B cell (primary cell): Measurements from ENCODE around the gene GINS2. TPM values are rescaled to one million over a fixed set of nuclear protein-coding genes. Genes with fewer than 3 reads are reported as not detected.

Source experiments
- ATAC-seq: fragments of 200-7000 bp; cut with Tn5 transposase; one replicate; pipeline ENCODE4 v1.10.0; 2021; ENCODE audit warnings: low read depth, mild to moderate bottlenecking, moderate number of reproducible peaks, moderate library complexity
- CTCF ChIA-PET: fragments of 350-600 bp; sonication (Branson Sonifier 250); formaldehyde crosslinking; loops from one replicate; lab custom pipeline; 2021; ENCODE audit warnings: antibody characterized with exemption, inconsistent platforms; lab: Charles Lee
- POLR2A ChIA-PET: fragments of 350-600 bp; sonication (Branson Sonifier 250); formaldehyde crosslinking; loops from one replicate; lab custom pipeline; 2021; ENCODE audit warnings: antibody characterized with exemption; lab: Charles Lee
- DNase-seq: peaks from one replicate; pipeline ENCODE4 v3.0.0; 2013
- H2AFZ ChIP-seq: 2 replicates; pipeline ENCODE4 v1.6.1; 2012; ENCODE audit warnings: mild to moderate bottlenecking, low read depth, low read length; ENCODE audit not compliant: insufficient read depth, poor library complexity, severe bottlenecking
- H3K27ac ChIP-seq, 2 donors: 1 replicate in 1 of 2; 2 replicates in 1 of 2; pipeline ENCODE4 v1.5.1; 2012 to 2013; ENCODE audit warnings: low read length in 2 of 2, mild to moderate bottlenecking in 2 of 2, moderate library complexity in 1 of 2
- H3K27me3 ChIP-seq, 4 experiments: fragments of 200-600 bp in 1 of 4; sonication (generic) in 1 of 4; replicated peaks in 1 of 4; 1 replicate in 2 of 4; 2 replicates in 2 of 4; pipeline versions ENCODE4 v1.6.1 to v1.7.0; 2013 to 2016; ENCODE audit warnings: low read length in 3 of 4, mild to moderate bottlenecking in 2 of 4, mixed read lengths in 1 of 4, moderate library complexity in 1 of 4; ENCODE audit not compliant: insufficient read depth in 4 of 4, control insufficient read depth in 3 of 4; ENCODE audit errors: control extremely low read depth in 1 of 4
- H3K36me3 ChIP-seq, 2 experiments: replicated peaks in 1 of 2; 1 replicate in 1 of 2; 2 replicates in 1 of 2; pipeline versions ENCODE4 v1.6.1 to v1.7.1; 2013; ENCODE audit warnings: low read length in 1 of 2; ENCODE audit not compliant: insufficient read depth in 2 of 2, control insufficient read depth in 1 of 2; ENCODE audit errors: control extremely low read depth in 1 of 2, extremely low read depth in 1 of 2
- H3K4me1 ChIP-seq, 2 donors: fragments of 200-600 bp in 1 of 2; sonication (generic) in 1 of 2; 1 replicate in 1 of 2; 2 replicates in 1 of 2; pipeline versions ENCODE4 v1.5.1 to v1.6.1; 2013 to 2017; ENCODE audit warnings: low read length in 2 of 2; ENCODE audit not compliant: control insufficient read depth in 2 of 2, insufficient read depth in 2 of 2
- H3K4me2 ChIP-seq: replicated peaks from 2 replicates; pipeline ENCODE3; 2012; ENCODE audit warnings: mild to moderate bottlenecking, low read depth, low read length; ENCODE audit not compliant: poor library complexity, severe bottlenecking
- H3K4me3 ChIP-seq, 5 experiments: fragments of 200-600 bp in 1 of 5; sonication (generic) in 1 of 5; 1 replicate in 3 of 5; 2 replicates in 2 of 5; pipeline versions ENCODE4 v1.5.1 to v1.7.0; 2011 to 2016; ENCODE audit warnings: low read length in 4 of 5, mild to moderate bottlenecking in 4 of 5, low read depth in 2 of 5, control low read depth in 1 of 5, moderate library complexity in 1 of 5; ENCODE audit not compliant: insufficient read depth in 1 of 5; ENCODE audit errors: control extremely low read depth in 1 of 5, extremely low read depth in 1 of 5
- H3K79me2 ChIP-seq: fragments of 200-600 bp; sonication (generic); one replicate; pipeline ENCODE4 v1.6.0; 2016; ENCODE audit warnings: low read length; ENCODE audit not compliant: control insufficient read depth, insufficient read depth
- H3K9ac ChIP-seq: fragments of 200-600 bp; sonication (generic); 2 replicates; pipeline ENCODE4 v1.6.1; 2017; ENCODE audit warnings: mild to moderate bottlenecking, low read length, moderate library complexity
- H3K9me3 ChIP-seq, 3 donors: one replicate each; pipeline versions ENCODE4 v1.6.1 to v1.7.1; 2013; ENCODE audit warnings: low read length in 2 of 3; ENCODE audit not compliant: control insufficient read depth in 2 of 3, insufficient read depth in 1 of 3; ENCODE audit errors: control extremely low read depth in 1 of 3
- H4K20me1 ChIP-seq: 2 replicates; pipeline ENCODE4 v1.6.0; 2012; ENCODE audit warnings: mild to moderate bottlenecking, low read length; ENCODE audit not compliant: insufficient read depth, control insufficient read depth, poor library complexity, severe bottlenecking
- H3K27ac Mint-ChIP-seq: one replicate; pipeline ENCODE4 v1.8.0; 2021; ENCODE audit warnings: mixed read lengths
- H3K27me3 Mint-ChIP-seq: one replicate; pipeline ENCODE4 v1.8.0; 2021; ENCODE audit warnings: mixed read lengths
- H3K4me1 Mint-ChIP-seq: one replicate; pipeline ENCODE4 v1.8.0; 2021; ENCODE audit warnings: mixed read lengths
- H3K4me3 Mint-ChIP-seq: one replicate; pipeline ENCODE4 v1.8.0; 2021; ENCODE audit warnings: mixed read lengths
- H3K9me3 Mint-ChIP-seq: one replicate; pipeline ENCODE4 v1.8.0; 2022; ENCODE audit warnings: mixed read lengths; ENCODE audit not compliant: insufficient read depth
- EZH2 ChIP-seq: IDR thresholded peaks from 2 replicates; pipeline ENCODE4 v1.6.1; 2012; ENCODE audit warnings: borderline replicate concordance, low read depth, mild to moderate bottlenecking, moderate library complexity, low read length; ENCODE audit not compliant: insufficient read depth, poor library complexity, severe bottlenecking
- WGBS: methylation state at CpG from one replicate; pipeline ENCODE4 v1.1.5; 2013; ENCODE audit warnings: missing lambda C conversion rate; ENCODE audit not compliant: insufficient coverage; 5-methylcytosine and 5-hydroxymethylcytosine counted together
- intact Hi-C: fragments of 100-400 bp; cut with micrococcal nuclease; formaldehyde crosslinking; loops from one replicate; pipeline ENCODE4 v1.10.0; 2022
- polyA plus RNA-seq: library from polyadenylated mRNA; depleted of rRNA; stranded (reverse); fragments of >200 nt; gene quantifications from 2 replicates; pipeline ENCODE4 v1.2.3, GENCODE V29; 2012
- total RNA-seq, 2 donors: library from RNA; stranded (reverse); fragments of 120-200 nt in 1 of 2; gene quantifications; 1 replicate in 1 of 2; 2 replicates in 1 of 2; pipeline versions ENCODE4 v1.2.3 to v1.2.4, GENCODE V29; 2013 to 2022
- TF ChIP-seq, protein P1 (sequence below): fragments of 200-600 bp; IDR thresholded peaks from one replicate; pipeline ENCODE4 v1.8.0; 2022; ENCODE audit warnings: antibody characterized with exemption, mild to moderate bottlenecking

Gene GINS2
- total and polyA plus RNA-seq, 2 donors (not counting 1 experiment from before 2014, with no cell fraction given): 0.52 to 4.2 TPM

- no peak for ATAC-seq
- Histone ChIP-seq H3K9me3 (peaks cover 0 to 6% (median 0%) of the 10 kb centered on the region in 3 donors), H3K4me1 (no peaks in the 10 kb centered on the region), H3K4me3 (no peak overlapping the region), H4K20me1 (peaks cover 93% of the 10 kb centered on the region), H3K4me2 (no peak overlapping the region), H3K79me2 (peaks cover 26% of the 10 kb centered on the region), H3K9ac (no peak overlapping the region), H3K27me3 (no peaks in the 10 kb centered on the region), H3K27ac (no peak overlapping the region), H2AFZ (no peak overlapping the region), H3K36me3 (peaks cover 1 to 62% of the 10 kb centered on the region in 2 experiments)
- ChIA-PET POLR2A (no interaction called here), CTCF (no interaction called here)
- Mint-ChIP-seq H3K27ac (peak overlapping the region; percentile 15), H3K9me3 (no peaks in the 10 kb centered on the region), H3K4me3 (no peak overlapping the region), H3K4me1 (no peaks in the 10 kb centered on the region), H3K27me3 (no peaks in the 10 kb centered on the region)
- 89% methylated on average over 26 of the region's 27 CpGs for WGBS
- TF ChIP-seq, protein P1, sequence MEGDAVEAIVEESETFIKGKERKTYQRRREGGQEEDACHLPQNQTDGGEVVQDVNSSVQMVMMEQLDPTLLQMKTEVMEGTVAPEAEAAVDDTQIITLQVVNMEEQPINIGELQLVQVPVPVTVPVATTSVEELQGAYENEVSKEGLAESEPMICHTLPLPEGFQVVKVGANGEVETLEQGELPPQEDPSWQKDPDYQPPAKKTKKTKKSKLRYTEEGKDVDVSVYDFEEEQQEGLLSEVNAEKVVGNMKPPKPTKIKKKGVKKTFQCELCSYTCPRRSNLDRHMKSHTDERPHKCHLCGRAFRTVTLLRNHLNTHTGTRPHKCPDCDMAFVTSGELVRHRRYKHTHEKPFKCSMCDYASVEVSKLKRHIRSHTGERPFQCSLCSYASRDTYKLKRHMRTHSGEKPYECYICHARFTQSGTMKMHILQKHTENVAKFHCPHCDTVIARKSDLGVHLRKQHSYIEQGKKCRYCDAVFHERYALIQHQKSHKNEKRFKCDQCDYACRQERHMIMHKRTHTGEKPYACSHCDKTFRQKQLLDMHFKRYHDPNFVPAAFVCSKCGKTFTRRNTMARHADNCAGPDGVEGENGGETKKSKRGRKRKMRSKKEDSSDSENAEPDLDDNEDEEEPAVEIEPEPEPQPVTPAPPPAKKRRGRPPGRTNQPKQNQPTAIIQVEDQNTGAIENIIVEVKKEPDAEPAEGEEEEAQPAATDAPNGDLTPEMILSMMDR: no peak
- intact Hi-C loops: no loop called here
- DNase-seq: no peak
Measured at GRCh38 chr16:85651629-85652430, 36.9 kb downstream of the GINS2 start.

DNA sequence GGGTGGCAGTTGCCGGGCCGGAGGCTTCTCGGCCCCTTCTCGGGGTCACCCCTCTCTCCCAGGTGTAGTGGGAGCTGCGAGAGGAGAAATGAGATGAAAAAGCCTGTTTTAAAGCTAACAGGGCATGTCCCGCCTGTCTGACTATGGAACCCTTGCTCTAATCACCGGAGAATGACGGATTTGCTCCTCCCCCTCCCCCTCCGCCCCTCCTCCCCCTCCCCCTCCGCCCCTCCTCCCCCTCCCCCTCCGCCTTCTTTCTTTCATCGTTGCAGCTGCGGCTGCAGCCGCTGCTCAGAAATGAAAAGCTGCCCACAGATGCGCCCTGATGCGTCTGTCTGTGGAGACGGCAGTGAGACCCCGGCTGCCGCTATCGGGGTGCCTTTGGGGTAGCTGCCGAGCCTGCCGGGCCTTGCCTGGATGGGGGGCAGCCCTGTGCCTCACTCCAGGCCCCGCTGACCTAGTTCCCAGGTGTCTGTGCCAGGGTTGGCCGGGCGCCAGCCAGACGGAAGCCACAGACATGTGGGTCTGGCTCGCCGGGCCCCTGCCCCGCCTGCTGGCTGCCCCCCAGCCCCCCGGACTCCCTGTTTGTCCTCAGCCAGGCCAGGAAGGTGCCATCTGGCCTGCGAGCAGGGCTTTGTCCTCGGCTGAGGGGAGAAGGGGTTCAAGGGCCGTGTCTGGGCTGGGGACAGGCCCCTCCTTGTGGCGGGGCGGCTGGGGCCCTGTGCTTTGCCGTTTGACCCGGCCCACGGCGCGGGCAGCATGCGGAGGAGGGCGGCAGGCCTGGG lies 37.7 kb downstream of the GINS2 start:
- Histone ChIP-seq H3K4me1 (no peaks in the 10 kb centered on the region), H3K27me3 (no peaks in the 10 kb centered on the region), H3K4me2 (no peak overlapping the region), H3K9ac (no peak overlapping the region), H3K79me2 (peaks cover 34% of the 10 kb centered on the region), H2AFZ (no peak overlapping the region), H3K27ac (no peak overlapping the region), H3K4me3 (no peak overlapping the region), H4K20me1 (peaks cover 93% of the 10 kb centered on the region), H3K9me3 (peaks cover 0 to 6% (median 0%) of the 10 kb centered on the region in 3 donors), H3K36me3 (peaks cover 0 to 58% of the 10 kb centered on the region in 2 experiments)
- peak overlapping the region; percentile 15 for H3K27ac Mint-ChIP-seq
- no peaks in the 10 kb centered on the region for H3K9me3 Mint-ChIP-seq
- no peaks in the 10 kb centered on the region for H3K27me3 Mint-ChIP-seq
- ChIA-PET POLR2A (no interaction called here), CTCF (interaction anchor here (1.6 kb wide), 1 partner anchor 35 kb away, joined by 5 read pairs; no protein-coding TSS in a partner anchor)
- TF ChIP-seq, protein P1: no peak
- no peak for TF ChIP-seq EZH2
- no peaks in the 10 kb centered on the region for H3K4me1 Mint-ChIP-seq
- H3K4me3 Mint-ChIP-seq: no peak overlapping the region
- intact Hi-C loops: no loop called here
- DNase-seq (no peak), ATAC-seq (no peak)
- WGBS: 41% methylated on average over 33 of the region's 42 CpGs
